H1 (cell line): ENCODE results near the gene ARHGAP15. TPM values are rescaled to one million over a fixed set of nuclear protein-coding genes. Genes with fewer than 3 reads are reported as not detected.

ENCODE experiments used
- KDM5A ChIP-seq: fragments of 200-600 bp; IDR thresholded peaks from 2 replicates; pipeline ENCODE4 v1.7.1; 2012; ENCODE audit warnings: mild to moderate bottlenecking, low read length, inconsistent platforms, mixed read lengths
- SRF ChIP-seq: IDR thresholded peaks from 2 replicates; pipeline ENCODE4 v1.6.1; 2011; ENCODE audit warnings: mild to moderate bottlenecking, low read depth, low read length, moderate library complexity
- polyA plus RNA-seq, 7 experiments: library from polyadenylated mRNA; depleted of rRNA in 3 of 7; stranded (reverse) in 5 of 7; unstranded in 2 of 7; fragments of >200 nt in 5 of 7; fragments of 200-250 nt in 2 of 7; gene quantifications; 1 replicate in 5 of 7; 2 replicates in 1 of 7; 4 replicates in 1 of 7; pipeline versions ENCODE4 v1.2.1 to v1.2.3, GENCODE V29; 2011 to 2013; ENCODE audit warnings: missing spikeins in 2 of 7, mixed read lengths in 2 of 7
- total RNA-seq: library from RNA; stranded (reverse); fragmentation: NEBNext Ultra II Directional; extraction: Animal tissue kit (Norgen Biotek cat#: 25700); gene quantifications from 2 replicates; pipeline ENCODE4 v1.2.1, GENCODE V29; 2021

ARHGAP15 gene
- total and polyA plus RNA-seq, 2 of the 8 experiments (the other 6 are each of a cell fraction or from before 2014, with no cell fraction given), result not detected

DNA sequence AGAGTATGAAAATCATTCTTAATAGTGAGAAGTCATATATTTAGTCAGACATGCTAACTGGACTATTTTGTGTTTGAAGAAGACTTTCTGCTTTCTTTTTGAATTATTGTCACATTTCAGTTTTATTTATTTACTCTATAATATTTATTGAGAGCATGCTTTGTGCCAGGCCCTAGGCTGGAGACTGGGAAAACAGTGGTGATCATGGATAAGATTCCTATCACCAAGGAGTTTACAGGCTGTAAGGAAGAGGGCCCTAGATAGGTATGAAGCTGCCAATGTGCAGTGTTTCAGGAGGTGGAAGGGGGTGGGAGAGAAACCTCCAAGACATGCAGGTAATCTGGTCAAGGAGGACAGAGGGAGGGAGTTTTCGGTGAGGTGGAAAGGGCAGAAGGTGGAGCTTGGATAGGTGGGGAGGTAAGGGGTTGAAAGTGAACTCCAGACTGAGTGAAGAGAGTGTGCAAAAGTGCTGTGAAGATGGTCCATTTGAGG is 207.5 kb downstream of the ARHGAP15 start (continued):
- TF ChIP-seq KDM5A (no peak), SRF (no peak)
